ENCODE data around the gene ILKAP. TPM values are rescaled to one million over a fixed set of nuclear protein-coding genes. Genes with fewer than 3 reads are reported as not detected.
"Not testable (repeated sequence)": the region's sequence is repeated elsewhere in the genome, so short reads cannot be mapped to it uniquely, and the experiment has no call there.

ILKAP gene
- total RNA-seq, 4 donors from 2014 or later: 18.5 to 45.5 (median 35.1) TPM

GRCh38 chr2:238173692-238174091, 29.8 kb downstream of the ILKAP start:
- no CpG with 5 or more reads among the region's 2 CpGs for WGBS, 2 donors (ENCODE audit: low coverage in 1 of 2)
- Histone ChIP-seq H3K9me3 (no peaks in the 10 kb centered on the region), H3K36me3 (peaks cover 0 to 98% of the 10 kb centered on the region in 2 donors), H3K27me3 (no peaks in the 10 kb centered on the region), H3K4me1 (peaks cover 5 to 31% (median 20%) of the 10 kb centered on the region in 3 donors), H3K4me3 (no peak overlapping the region), H3K27ac (no peak overlapping the region)
- TF ChIP-seq EP300 (IDR thresholded peaks at IDR 0.05) (no peak), CTCF (IDR thresholded peaks at IDR 0.05) (no peak)
- ATAC-seq: no peak

- ATAC-seq: no peak
- no peaks in the 10 kb centered on the region for H3K27me3 ChIP-seq
- TF ChIP-seq EP300 (IDR thresholded peaks at IDR 0.05) (no peak), CTCF (IDR thresholded peaks at IDR 0.05) (no peak), POLR2A (IDR thresholded peaks at IDR 0.05) (no peak), POLR2AphosphoS5 (IDR thresholded peaks at IDR 0.05) (no peak)
- H3K4me3 ChIP-seq: no peak overlapping the region
- H3K27ac ChIP-seq: no peak overlapping the region
- peaks cover 5 to 40% (median 20%) of the 10 kb centered on the region in 3 donors for H3K4me1 ChIP-seq
- peaks cover 0 to 98% of the 10 kb centered on the region in 2 donors for H3K36me3 ChIP-seq
- no peaks in the 10 kb centered on the region for H3K9me3 ChIP-seq
- 97% methylated on average over 13 of the region's 14 CpGs; no CpG with 5 or more reads in 1 of the 2 donors for WGBS, 2 donors (ENCODE audit: low coverage in 1 of 2)
Observed at GRCh38 chr2:238172439-238172838, 31.1 kb downstream of the ILKAP start.

GRCh38 chr2:238171575-238172187, 31.8 kb downstream of the ILKAP start:
- Histone ChIP-seq H3K9me3 (no peaks in the 10 kb centered on the region), H3K27ac (peak overlapping the region in 1 of 4 donors; percentile 77), H3K4me1 (peaks cover 5 to 40% (median 20%) of the 10 kb centered on the region in 3 donors), H3K4me3 (no peak overlapping the region), H3K36me3 (peaks cover 0 to 98% of the 10 kb centered on the region in 2 donors), H3K27me3 (no peaks in the 10 kb centered on the region)
- ATAC-seq: no peak
- TF ChIP-seq EP300 (IDR thresholded peaks at IDR 0.05) (no peak), CTCF (IDR thresholded peaks at IDR 0.05) (no peak), POLR2A (IDR thresholded peaks at IDR 0.05) (no peak), POLR2AphosphoS5 (IDR thresholded peaks at IDR 0.05) (no peak)
- WGBS, 2 donors (ENCODE audit: low coverage in 1 of 2): 64 to 88% methylated on average over 4 to 8 of the region's 9 CpGs

GRCh38 chr2:238171072-238171431, 32.4 kb downstream of the ILKAP start:
- H3K9me3 ChIP-seq, H3K27me3 ChIP-seq, H3K4me3 ChIP-seq, ATAC-seq: not testable (repeated sequence)
- 86 to 98% methylated on average over 1 to 3 of the region's 5 CpGs for WGBS, 2 donors (ENCODE audit: low coverage in 1 of 2)
- H3K4me1 ChIP-seq: peaks cover 5 to 40% (median 20%) of the 10 kb centered on the region in 3 donors
- H3K27ac ChIP-seq: peak overlapping the region in 2 of 4 donors; percentile 75 to 77
- H3K36me3 ChIP-seq: peaks cover 0 to 92% of the 10 kb centered on the region in 2 donors

- peak overlapping the region in 3 of 4 donors; percentile 75 to 82 (median 77) for H3K27ac ChIP-seq
- no peaks in the 10 kb centered on the region for H3K9me3 ChIP-seq
- no peaks in the 10 kb centered on the region for H3K27me3 ChIP-seq
- ATAC-seq: no peak
- 79 to 85% methylated on average over 11 to 12 of the region's 21 CpGs for WGBS, 2 donors (ENCODE audit: low coverage in 1 of 2)
- no peak overlapping the region for H3K4me3 ChIP-seq
- H3K36me3 ChIP-seq: peaks cover 0 to 87% of the 10 kb centered on the region in 2 donors
- H3K4me1 ChIP-seq: peaks cover 5 to 40% (median 20%) of the 10 kb centered on the region in 3 donors
- TF ChIP-seq POLR2A (IDR thresholded peaks at IDR 0.05): no peak
- TF ChIP-seq EP300 (IDR thresholded peaks at IDR 0.05): no peak
- no peak for TF ChIP-seq POLR2AphosphoS5 (IDR thresholded peaks at IDR 0.05)
- no peak for TF ChIP-seq CTCF (IDR thresholded peaks at IDR 0.05)
Observed at GRCh38 chr2:238170386-238171071, 33.0 kb downstream of the ILKAP start.

All from gastroesophageal sphincter (tissue), 4 donors.